Skeletal muscle satellite cell (primary cell): Measurements from ENCODE around the gene ZNF765. TPM values are rescaled to one million over a fixed set of nuclear protein-coding genes. Genes with fewer than 3 reads are reported as not detected.
"Not testable (repeated sequence)": the region's sequence is repeated elsewhere in the genome, so short reads cannot be mapped to it uniquely, and the experiment has no call there.

Experiments
- H3K27me3 ChIP-seq: 2 replicates; pipeline ENCODE4 v1.7.0; 2013; ENCODE audit warnings: low read length; ENCODE audit not compliant: control insufficient read depth, insufficient read depth
- H3K36me3 ChIP-seq: 2 replicates; pipeline ENCODE4 v1.7.0; 2013; ENCODE audit warnings: mild to moderate bottlenecking, control low read depth, low read length; ENCODE audit not compliant: insufficient read depth
- H3K4me1 ChIP-seq: 2 replicates; pipeline ENCODE4 v1.7.0; 2013; ENCODE audit warnings: low read length; ENCODE audit not compliant: control insufficient read depth, insufficient read depth
- H3K4me2 ChIP-seq: 2 replicates; pipeline ENCODE4 v1.7.0; 2013; ENCODE audit warnings: mild to moderate bottlenecking, low read length
- H3K4me3 ChIP-seq: 2 replicates; pipeline ENCODE4 v1.7.0; 2013; ENCODE audit warnings: low read length
- H3K9ac ChIP-seq: 2 replicates; pipeline ENCODE4 v1.7.0; 2013; ENCODE audit warnings: mild to moderate bottlenecking, low read depth, low read length, moderate library complexity
- H3K9me3 ChIP-seq: replicated peaks from 2 replicates; pipeline ENCODE4 v1.7.0; 2013; ENCODE audit warnings: mild to moderate bottlenecking, control low read depth, low read length
- small RNA-seq: library from RNA; depleted of rRNA; stranded (forward); fragments of <200 nt; gene quantifications from one replicate; pipeline ENCODE3, GENCODE V24; 2012

ZNF765 gene

GRCh38 chr19:53466726-53467484, 72.0 kb downstream of the ZNF765 start:
- Histone ChIP-seq H3K9me3 (peaks cover 4% of the 10 kb centered on the region), H3K36me3 (no peaks in the 10 kb centered on the region), H3K27me3 (no peaks in the 10 kb centered on the region), H3K4me1 (no peaks in the 10 kb centered on the region), H3K9ac (peak overlapping the region; percentile 38), H3K4me2 (peak overlapping the region; percentile 81), H3K4me3 (peak overlapping the region; percentile 79)

GRCh38 chr19:53467485-53468262, 72.7 kb downstream of the ZNF765 start, which contains the start of gene ZNF813:
TSS of gene ZNF813 (plus strand) at chr19:53467733. CDS start at chr19:53483823, 16,090 bp downstream.
- H3K4me2 ChIP-seq = peak within 1 kb of the TSS; percentile 81
- H3K9ac ChIP-seq = peak within 1 kb of the TSS; percentile 85
- peaks cover 3% of the 10 kb centered on the region for H3K9me3 ChIP-seq
- no peaks in the 10 kb centered on the region for H3K27me3 ChIP-seq
- peak within 1 kb of the TSS; percentile 79 for H3K4me3 ChIP-seq
- H3K4me1 ChIP-seq = no peaks in the 10 kb centered on the region
- H3K36me3 ChIP-seq = no peaks in the 10 kb centered on the region

- not testable (repeated sequence) for H3K9ac ChIP-seq, H3K4me3 ChIP-seq
These were observed 73.7 kb downstream of the ZNF765 start for GRCh38 chr19:53468628-53469027.

GRCh38 chr19:53471916-53472315, 77.0 kb downstream of the ZNF765 start:
- H3K4me1 ChIP-seq = no peaks in the 10 kb centered on the region
- H3K4me2 ChIP-seq = no peak overlapping the region
- H3K36me3 ChIP-seq = peaks cover under 1% of the 10 kb centered on the region
- H3K4me3 ChIP-seq = no peak overlapping the region
- H3K9ac ChIP-seq = no peak overlapping the region
- H3K27me3 ChIP-seq = no peaks in the 10 kb centered on the region
- no peaks in the 10 kb centered on the region for H3K9me3 ChIP-seq

More at GRCh38 chr19:53468628-53469027, 73.7 kb downstream of the ZNF765 start:
- H3K4me1 ChIP-seq, H3K9me3 ChIP-seq, H3K36me3 ChIP-seq, H3K27me3 ChIP-seq: not testable (repeated sequence)
- peak overlapping the region; percentile 81 for H3K4me2 ChIP-seq

- not testable (repeated sequence) for H3K27me3 ChIP-seq, H3K4me1 ChIP-seq, H3K9me3 ChIP-seq, H3K4me3 ChIP-seq, H3K9ac ChIP-seq, H3K4me2 ChIP-seq, H3K36me3 ChIP-seq
These were observed 79.9 kb downstream of the ZNF765 start for GRCh38 chr19:53474832-53475231.

GRCh38 chr19:53475470-53475869, 80.5 kb downstream of the ZNF765 start:
- not testable (repeated sequence) for H3K9me3 ChIP-seq

More at GRCh38 chr19:53475470-53475869, 80.5 kb downstream of the ZNF765 start:
- not testable (repeated sequence) for H3K4me2 ChIP-seq, H3K9ac ChIP-seq, H3K4me3 ChIP-seq, H3K27me3 ChIP-seq, H3K4me1 ChIP-seq, H3K36me3 ChIP-seq

Small RNA genes within 50 kb of the gene (small RNA-seq; reads per million reads assigned to genes)
- gene RPL39P36 = not detected
